ENCODE measurements around the gene KRTAP4-5. TPM values are rescaled to one million over a fixed set of nuclear protein-coding genes. Genes with fewer than 3 reads are reported as not detected.

The KRTAP4-5 gene
- total RNA-seq, 2 experiments from 2014 or later: not detected

Other genes starting within 250 kb of the KRTAP4-5 start
- not detected for gene KRT23, start 212.2 kb downstream of the KRTAP4-5 start, total RNA-seq
- gene KRT39, start 182.9 kb downstream of the KRTAP4-5 start, total RNA-seq: not detected
- gene KRT40, start 165.5 kb downstream of the KRTAP4-5 start, total RNA-seq: not detected
- not detected for gene KRTAP3-3, start 155.7 kb downstream of the KRTAP4-5 start, total RNA-seq
- gene KRTAP3-2, start 149.9 kb downstream of the KRTAP4-5 start, total RNA-seq: not detected
- not detected for gene KRTAP3-1, start 140.7 kb downstream of the KRTAP4-5 start, total RNA-seq
- not detected for gene KRTAP1-5, start 122.6 kb downstream of the KRTAP4-5 start, total RNA-seq
- not detected for gene KRTAP1-4, start 119.6 kb downstream of the KRTAP4-5 start, total RNA-seq
- gene KRTAP1-3, start 115.0 kb downstream of the KRTAP4-5 start, total RNA-seq: not detected
- gene KRTAP1-1, start 108.4 kb downstream of the KRTAP4-5 start, total RNA-seq: not detected
- gene KRTAP2-1, start 102.5 kb downstream of the KRTAP4-5 start, total RNA-seq: not detected
- gene KRTAP2-2, start 94.6 kb downstream of the KRTAP4-5 start, total RNA-seq: not detected
- not detected for gene KRTAP2-3, start 89.7 kb downstream of the KRTAP4-5 start, total RNA-seq
- gene KRTAP2-4, start 83.9 kb downstream of the KRTAP4-5 start, total RNA-seq: not detected
- gene KRTAP4-7, start 65.7 kb downstream of the KRTAP4-5 start, total RNA-seq: not detected
- not detected for gene KRTAP4-8, start 51.7 kb downstream of the KRTAP4-5 start, total RNA-seq
- gene KRTAP4-16, start 47.6 kb downstream of the KRTAP4-5 start, total RNA-seq: not detected
- gene KRTAP4-9, start 44.4 kb downstream of the KRTAP4-5 start, total RNA-seq: not detected
- not detected for gene KRTAP4-11, start 31.5 kb downstream of the KRTAP4-5 start, total RNA-seq
- not detected for gene KRTAP4-12, start 25.6 kb downstream of the KRTAP4-5 start, total RNA-seq
- gene KRTAP4-6, start 9.3 kb downstream of the KRTAP4-5 start, total RNA-seq: not detected
- not detected for gene KRTAP4-4, start 10.9 kb upstream of the KRTAP4-5 start, total RNA-seq
- not detected for gene KRTAP4-3, start 18.4 kb upstream of the KRTAP4-5 start, total RNA-seq
- not detected for gene KRTAP4-2, start 28.4 kb upstream of the KRTAP4-5 start, total RNA-seq
- not detected for gene KRTAP4-1, start 35.1 kb upstream of the KRTAP4-5 start, total RNA-seq
- not detected for gene KRTAP9-1, start 40.1 kb upstream of the KRTAP4-5 start, total RNA-seq
- gene KRTAP9-2, start 76.8 kb upstream of the KRTAP4-5 start, total RNA-seq: not detected
- gene KRTAP9-3, start 82.6 kb upstream of the KRTAP4-5 start, total RNA-seq: not detected
- gene KRTAP9-8, start 88.2 kb upstream of the KRTAP4-5 start, total RNA-seq: not detected
- gene KRTAP9-4, start 99.9 kb upstream of the KRTAP4-5 start, total RNA-seq: not detected
- gene KRTAP9-9, start 105.6 kb upstream of the KRTAP4-5 start, total RNA-seq: not detected
- gene KRTAP9-6, start 115.6 kb upstream of the KRTAP4-5 start, total RNA-seq: not detected
- gene KRTAP9-7, start 125.9 kb upstream of the KRTAP4-5 start, total RNA-seq: not detected
- not detected for gene KRTAP29-1, start 153.0 kb upstream of the KRTAP4-5 start, total RNA-seq
- gene KRTAP16-1, start 159.5 kb upstream of the KRTAP4-5 start, total RNA-seq: under 1 TPM in 1 of 2 experiments, not detected in 1; 0.15 TPM
- gene KRTAP17-1, start 165.9 kb upstream of the KRTAP4-5 start, total RNA-seq: not detected
- not detected for gene KRT33A, start 201.0 kb upstream of the KRTAP4-5 start, total RNA-seq
- gene KRT33B, start 220.0 kb upstream of the KRTAP4-5 start, total RNA-seq: not detected
- gene KRT34, start 232.5 kb upstream of the KRTAP4-5 start, total RNA-seq: not detected
- gene KRT31, start 247.8 kb upstream of the KRTAP4-5 start, total RNA-seq: not detected